ENCODE measurements around the gene TRMT5.

TRMT5 gene

DNA sequence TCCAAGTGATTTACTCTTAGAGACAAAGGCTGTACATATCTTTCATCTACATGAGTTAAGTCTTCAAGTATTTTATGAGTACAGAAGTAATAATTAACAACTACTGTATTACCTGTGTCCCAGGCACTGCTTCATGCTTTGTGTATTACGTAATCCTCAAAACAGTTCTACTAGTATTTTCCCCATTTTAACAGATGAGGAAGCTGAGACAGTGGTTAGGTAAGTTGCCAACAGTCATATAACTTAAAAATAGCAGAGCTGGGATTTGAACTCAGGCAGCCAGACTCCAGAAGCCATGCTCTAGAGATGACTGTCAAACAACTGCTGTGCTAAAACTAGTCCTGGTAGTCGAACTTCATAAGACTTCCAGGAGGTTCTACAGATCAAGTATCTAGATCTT, 10.7 kb downstream of the TRMT5 start:
- ATAC-seq: no peak

DNA sequence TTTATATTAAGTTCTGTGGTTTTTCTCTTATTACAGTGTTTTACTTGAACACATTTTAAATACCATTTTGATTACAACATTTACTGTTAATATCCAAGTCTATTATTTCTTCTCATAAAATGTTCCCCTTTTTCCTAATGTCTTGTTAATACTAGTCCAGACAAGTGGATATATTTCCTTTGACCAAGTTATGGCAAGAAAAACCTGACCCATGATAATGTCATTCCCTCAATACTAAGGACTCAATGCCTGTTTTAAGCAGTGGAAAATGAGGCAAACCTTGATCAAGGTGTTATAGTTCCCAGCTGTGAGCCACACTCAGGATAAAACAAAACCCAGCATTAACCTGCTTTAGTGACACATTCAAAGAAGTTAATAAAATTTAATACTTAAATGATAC, 12.2 kb downstream of the TRMT5 start:
- ATAC-seq: no peak
- TF ChIP-seq ZC3H10 (CRISPR knock-in tag; IDR thresholded peaks at IDR 0.05) (no peak), ZNF565 (CRISPR knock-in tag; conservative IDR thresholded peaks at IDR 0.05; ENCODE audit: low read depth) (no peak), CSDC2 (CRISPR knock-in tag; IDR thresholded peaks at IDR 0.05) (no peak)

More for the DNA sequence above, 10.7 kb downstream of the TRMT5 start:
- TF ChIP-seq ZFP3 (CRISPR knock-in tag; IDR thresholded peaks at IDR 0.05) (no peak), ISL1 (CRISPR knock-in tag; IDR thresholded peaks at IDR 0.05) (no peak), ZNF70 (CRISPR knock-in tag; IDR thresholded peaks at IDR 0.05) (no peak), ARNTL (CRISPR knock-in tag; IDR thresholded peaks at IDR 0.05; ENCODE audit: borderline replicate concordance, low read depth) (no peak), TCF4 (CRISPR knock-in tag; IDR thresholded peaks at IDR 0.05; ENCODE audit: borderline replicate concordance) (no peak), BACH2 (CRISPR knock-in tag; IDR thresholded peaks at IDR 0.05; ENCODE audit: borderline replicate concordance) (no peak), OSR1 (CRISPR knock-in tag; IDR thresholded peaks at IDR 0.05) (no peak), SNAI2 (CRISPR knock-in tag; IDR thresholded peaks at IDR 0.05) (no peak), TOX (CRISPR knock-in tag; IDR thresholded peaks at IDR 0.05; ENCODE audit: borderline replicate concordance) (no peak), GLIS3 (CRISPR knock-in tag; IDR thresholded peaks at IDR 0.05) (no peak), RARB (CRISPR knock-in tag; IDR thresholded peaks at IDR 0.05) (no peak), TSHZ2 (CRISPR knock-in tag; IDR thresholded peaks at IDR 0.05) (no peak), ZFP30 (CRISPR knock-in tag; IDR thresholded peaks at IDR 0.05) (no peak), PATZ1 (CRISPR knock-in tag; IDR thresholded peaks at IDR 0.05; ENCODE audit: borderline replicate concordance) (no peak)
- TF ChIP-seq, protein P1, sequence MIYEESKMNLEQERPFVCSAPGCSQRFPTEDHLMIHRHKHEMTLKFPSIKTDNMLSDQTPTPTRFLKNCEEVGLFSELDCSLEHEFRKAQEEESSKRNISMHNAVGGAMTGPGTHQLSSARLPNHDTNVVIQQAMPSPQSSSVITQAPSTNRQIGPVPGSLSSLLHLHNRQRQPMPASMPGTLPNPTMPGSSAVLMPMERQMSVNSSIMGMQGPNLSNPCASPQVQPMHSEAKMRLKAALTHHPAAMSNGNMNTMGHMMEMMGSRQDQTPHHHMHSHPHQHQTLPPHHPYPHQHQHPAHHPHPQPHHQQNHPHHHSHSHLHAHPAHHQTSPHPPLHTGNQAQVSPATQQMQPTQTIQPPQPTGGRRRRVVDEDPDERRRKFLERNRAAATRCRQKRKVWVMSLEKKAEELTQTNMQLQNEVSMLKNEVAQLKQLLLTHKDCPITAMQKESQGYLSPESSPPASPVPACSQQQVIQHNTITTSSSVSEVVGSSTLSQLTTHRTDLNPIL (CRISPR knock-in tag; IDR thresholded peaks at IDR 0.05; ENCODE audit: low read depth): no peak
- TF ChIP-seq, protein P2, sequence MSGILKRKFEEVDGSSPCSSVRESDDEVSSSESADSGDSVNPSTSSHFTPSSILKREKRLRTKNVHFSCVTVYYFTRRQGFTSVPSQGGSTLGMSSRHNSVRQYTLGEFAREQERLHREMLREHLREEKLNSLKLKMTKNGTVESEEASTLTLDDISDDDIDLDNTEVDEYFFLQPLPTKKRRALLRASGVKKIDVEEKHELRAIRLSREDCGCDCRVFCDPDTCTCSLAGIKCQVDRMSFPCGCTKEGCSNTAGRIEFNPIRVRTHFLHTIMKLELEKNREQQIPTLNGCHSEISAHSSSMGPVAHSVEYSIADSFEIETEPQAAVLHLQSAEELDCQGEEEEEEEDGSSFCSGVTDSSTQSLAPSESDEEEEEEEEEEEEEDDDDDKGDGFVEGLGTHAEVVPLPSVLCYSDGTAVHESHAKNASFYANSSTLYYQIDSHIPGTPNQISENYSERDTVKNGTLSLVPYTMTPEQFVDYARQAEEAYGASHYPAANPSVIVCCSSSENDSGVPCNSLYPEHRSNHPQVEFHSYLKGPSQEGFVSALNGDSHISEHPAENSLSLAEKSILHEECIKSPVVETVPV (CRISPR knock-in tag; IDR thresholded peaks at IDR 0.05): no peak

- TF ChIP-seq, protein P1 (CRISPR knock-in tag; IDR thresholded peaks at IDR 0.05; ENCODE audit: low read depth): no peak
- no peak for TF ChIP-seq RARB (CRISPR knock-in tag; IDR thresholded peaks at IDR 0.05)
- no peak for TF ChIP-seq TOX (CRISPR knock-in tag; IDR thresholded peaks at IDR 0.05; ENCODE audit: borderline replicate concordance)
- no peak for TF ChIP-seq ZNF8 (CRISPR knock-in tag; IDR thresholded peaks at IDR 0.05)
- no peak for TF ChIP-seq SNAI2 (CRISPR knock-in tag; IDR thresholded peaks at IDR 0.05)
- no peak for ATAC-seq
Observed at GRCh38 chr14:60968099-60968498, 12.8 kb downstream of the TRMT5 start.

DNA sequence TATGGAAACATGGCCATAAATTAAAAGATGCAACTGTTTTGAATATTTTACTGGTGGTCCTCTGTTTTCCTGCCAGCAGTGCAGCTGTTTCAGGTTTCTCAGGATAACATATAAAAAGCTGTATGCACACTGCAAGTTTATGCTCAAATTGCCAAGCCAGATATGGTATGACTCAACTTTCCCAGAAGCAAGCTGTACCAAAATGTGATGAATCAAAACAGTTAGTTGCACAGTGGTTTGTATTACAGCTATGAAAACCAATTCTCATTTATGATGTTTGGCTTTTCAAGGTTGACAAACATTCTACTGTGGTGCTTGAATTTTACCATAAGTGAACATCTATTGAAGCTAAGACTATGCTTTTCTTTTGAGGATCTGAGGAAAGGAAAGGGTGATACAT, 15.5 kb downstream of the TRMT5 start:
- TF ChIP-seq ISL1 (CRISPR knock-in tag; IDR thresholded peaks at IDR 0.05) (no peak), ESRRG (CRISPR knock-in tag; IDR thresholded peaks at IDR 0.05) (no peak), TOX (CRISPR knock-in tag; IDR thresholded peaks at IDR 0.05; ENCODE audit: borderline replicate concordance) (no peak), SNAI2 (CRISPR knock-in tag; IDR thresholded peaks at IDR 0.05) (no peak), ZC3H10 (CRISPR knock-in tag; IDR thresholded peaks at IDR 0.05) (no peak), PPARA (CRISPR knock-in tag; IDR thresholded peaks at IDR 0.05; ENCODE audit: borderline replicate concordance) (no peak), TSHZ2 (CRISPR knock-in tag; IDR thresholded peaks at IDR 0.05) (no peak), ZNF70 (CRISPR knock-in tag; IDR thresholded peaks at IDR 0.05) (no peak), BACH2 (CRISPR knock-in tag; IDR thresholded peaks at IDR 0.05; ENCODE audit: borderline replicate concordance) (no peak), ARNTL (CRISPR knock-in tag; IDR thresholded peaks at IDR 0.05; ENCODE audit: borderline replicate concordance, low read depth) (no peak), TCF4 (CRISPR knock-in tag; IDR thresholded peaks at IDR 0.05; ENCODE audit: borderline replicate concordance) (no peak), RARB (CRISPR knock-in tag; IDR thresholded peaks at IDR 0.05) (no peak), GLIS3 (CRISPR knock-in tag; IDR thresholded peaks at IDR 0.05) (no peak), ZFP3 (CRISPR knock-in tag; IDR thresholded peaks at IDR 0.05) (no peak)
- TF ChIP-seq, protein P2 (CRISPR knock-in tag; IDR thresholded peaks at IDR 0.05): no peak
- ATAC-seq: peak; percentile 65
